K562 (cell line): ENCODE measurements around the gene RFLNA. TPM values are rescaled to one million over a fixed set of nuclear protein-coding genes. Genes with fewer than 3 reads are reported as not detected.
A peak's percentile ranks its signal among the peaks of the same experiment; 100 is the strongest.

Experiments used
- ATAC-seq: fragments of 200-7000 bp; cut with Tn5 transposase; 3 replicates; pipeline ENCODE4 v1.9.1; 2020; ENCODE audit warnings: moderate library complexity
- BruUV-seq: library from RNA; stranded (reverse); fragments of 400-500 nt; replicated peaks from 2 replicates; lab custom pipeline; 2021; lab: Mats Ljungman, UMichigan
- CTCF ChIA-PET: fragments of 300-600 bp; formaldehyde crosslinking; extraction: SDS; loops from one replicate; lab custom pipeline; 2021; ENCODE audit warnings: low intra/inter-chr PET ratio; lab: Yijun Ruan, JAX
- POLR2A ChIA-PET: fragments of 300-600, 350-650 bp; sonication (Branson Sonifier 250); formaldehyde crosslinking; extraction: SDS; loops from one replicate; lab custom pipeline; 2021; ENCODE audit warnings: antibody characterized with exemption, inconsistent platforms; lab: Yijun Ruan, JAX
- DNase-seq, 4 experiments: peaks; one replicate each; pipeline versions ENCODE4 v3.0.0 to v3.0.0-alpha.2; 2011 to 2018; ENCODE audit warnings: low spot score in 3 of 4, mixed read lengths in 3 of 4; ENCODE audit errors: extremely low read depth in 1 of 4
- FAIRE-seq: peaks from 2 replicates; lab custom pipeline; 2011; peaks lifted over from hg19 to GRCh38; lab: Jason Lieb, UNC
- H2AFZ ChIP-seq: 2 replicates; pipeline ENCODE4 v1.6.0; 2011; ENCODE audit warnings: low read depth, low read length, control low read depth, inconsistent platforms
- H3K27ac ChIP-seq: fragments of 200-600 bp; 3 replicates; pipeline ENCODE4 v1.8.0; 2011; ENCODE audit warnings: low read depth, mild to moderate bottlenecking, control low read depth, inconsistent platforms, low read length, moderate library complexity, mixed read lengths; ENCODE audit errors: extremely low read depth
- H3K27me3 ChIP-seq, 2 experiments: fragments of 300-600 bp in 1 of 2; 2 replicates in 1 of 2; 3 replicates in 1 of 2; pipeline versions ENCODE4 v1.6.0 to v1.8.0; 2011; ENCODE audit warnings: inconsistent platforms in 2 of 2, low read length in 2 of 2, mild to moderate bottlenecking in 1 of 2, mixed read lengths in 1 of 2, moderate library complexity in 1 of 2; ENCODE audit not compliant: control insufficient read depth in 2 of 2, insufficient read depth in 2 of 2
- H3K36me3 ChIP-seq: fragments of 300-600 bp; 3 replicates; pipeline ENCODE4 v1.8.0; 2011; ENCODE audit warnings: mild to moderate bottlenecking, low read length, inconsistent platforms; ENCODE audit not compliant: control insufficient read depth, insufficient read depth
- H3K4me1 ChIP-seq, 2 experiments: fragments of 200-600 bp in 1 of 2; replicated peaks in 1 of 2; 2 replicates in 1 of 2; 3 replicates in 1 of 2; pipeline versions ENCODE4 v1.5.1 to v1.8.0; 2011; ENCODE audit warnings: inconsistent platforms in 2 of 2, low read length in 2 of 2, mild to moderate bottlenecking in 1 of 2, mixed read lengths in 1 of 2, moderate library complexity in 1 of 2; ENCODE audit not compliant: control insufficient read depth in 2 of 2, insufficient read depth in 2 of 2
- H3K4me2 ChIP-seq: 2 replicates; pipeline ENCODE4 v1.6.1; 2011; ENCODE audit warnings: low read length, control low read depth, inconsistent platforms, mixed read lengths; ENCODE audit not compliant: insufficient read depth
- H3K4me3 ChIP-seq: fragments of 200-600 bp; sonication (generic), shearing (Covaris generic); 2 replicates; pipeline ENCODE4 v1.5.1; 2016; ENCODE audit warnings: control low read depth, inconsistent platforms
- H3K79me2 ChIP-seq: fragments of 200-600 bp; 3 replicates; pipeline ENCODE4 v1.8.0; 2011; ENCODE audit warnings: low read length, inconsistent platforms; ENCODE audit not compliant: control insufficient read depth, insufficient read depth
- H3K9ac ChIP-seq, 2 experiments: 2 replicates each; pipeline versions ENCODE4 v1.6.0 to v1.6.1; 2011; ENCODE audit warnings: low read depth in 2 of 2, low read length in 2 of 2, control low read depth in 1 of 2, inconsistent platforms in 1 of 2, mild to moderate bottlenecking in 1 of 2, mixed read lengths in 1 of 2; ENCODE audit not compliant: insufficient read depth in 1 of 2
- H3K9me1 ChIP-seq: one replicate; pipeline ENCODE4 v1.6.0; 2011; ENCODE audit warnings: inconsistent platforms, mild to moderate bottlenecking, low read length, moderate library complexity; ENCODE audit not compliant: control insufficient read depth, insufficient read depth
- H3K9me3 ChIP-seq: replicated peaks from 2 replicates; pipeline ENCODE4 v1.5.1; 2011; ENCODE audit warnings: low read depth, low read length, inconsistent platforms; ENCODE audit not compliant: control insufficient read depth, insufficient read depth
- H4K20me1 ChIP-seq: replicated peaks from 2 replicates; pipeline ENCODE4 v1.6.1; 2011; ENCODE audit warnings: low read length, inconsistent platforms, mixed read lengths; ENCODE audit not compliant: control insufficient read depth, insufficient read depth
- MAFG ChIP-seq: fragments of 450-650 bp; conservative IDR thresholded peaks from 2 replicates; pipeline ENCODE4 v1.6.1; 2016; ENCODE audit warnings: missing genetic modification characterization, missing compliant biosample characterization
- RBM25 ChIP-seq: fragments of 200-400 bp; formaldehyde crosslinking; IDR thresholded peaks from 2 replicates; pipeline ENCODE4 v1.6.1; 2018; ENCODE audit warnings: low read length, low read depth, moderate library complexity; ENCODE audit not compliant: severe bottlenecking
- ZNF146 ChIP-seq: IDR thresholded peaks from one replicate; pipeline ENCODE4 v1.6.1; 2018; ENCODE audit warnings: missing compliant biosample characterization; ENCODE audit not compliant: unreplicated experiment
- WGBS: fragments of 100-300 bp; shearing (Covaris generic); methylation state at CpG from one replicate; pipeline ENCODE4 v1.1.6; 2016; ENCODE audit warnings: low coverage, mixed read lengths; ENCODE audit not compliant: insufficient coverage; ENCODE audit errors: missing lambda C conversion rate; 5-methylcytosine and 5-hydroxymethylcytosine counted together
- in situ Hi-C: fragments of 300-500 bp; cut with MboI; formaldehyde crosslinking; loops from 4 replicates; pipeline ENCODE4 v1.15.0; 2018; ENCODE audit warnings: inconsistent platforms, mixed read lengths
- intact Hi-C: fragments of 100-400 bp; cut with micrococcal nuclease; formaldehyde crosslinking; loops from 2 replicates; pipeline ENCODE4 v1.14.2; 2022
- polyA plus RNA-seq, 8 experiments: library from polyadenylated mRNA; depleted of rRNA in 4 of 8; stranded (reverse) in 5 of 8; unstranded in 3 of 8; fragments of >200 nt; fragmentation: Nextera tagmentation in 2 of 8; fragmentation: Illumina TruSeq in 1 of 8; extraction: Ambion mirVana in 2 of 8; extraction: Trizol in 1 of 8; gene quantifications; 2 replicates each; pipeline versions ENCODE4 v1.2.1 to v1.2.3, GENCODE V29; 2011 to 2014; ENCODE audit warnings: inconsistent platforms in 1 of 8, missing spikeins in 1 of 8
- total RNA-seq, 7 experiments: library from RNA; depleted of rRNA in 6 of 7; stranded (reverse); fragments of >200 nt in 6 of 7; fragmentation: Illumina TruSeq in 2 of 7; extraction: Trizol in 2 of 7; gene quantifications; 2 replicates each; pipeline versions ENCODE4 v1.2.1 to v1.2.3, GENCODE V29; 2011 to 2021; ENCODE audit warnings: low replicate concordance in 1 of 7
- TF ChIP-seq, protein P1 (sequence below): fragments of 150-350 bp; conservative IDR thresholded peaks from 2 replicates; pipeline ENCODE4 v1.6.1; 2014; ENCODE audit warnings: low read length
- TF ChIP-seq, protein P2 (sequence below): fragments of 250-450 bp; sonication (Bioruptor Pico); IDR thresholded peaks from 2 replicates; pipeline ENCODE4 v1.4.0; 2020; ENCODE audit warnings: mild to moderate bottlenecking, moderate library complexity, borderline replicate concordance

Gene RFLNA
- total and polyA plus RNA-seq, 9 of the 15 experiments (the other 6 are each of a cell fraction or from before 2014, with no cell fraction given), result not detected

DNA sequence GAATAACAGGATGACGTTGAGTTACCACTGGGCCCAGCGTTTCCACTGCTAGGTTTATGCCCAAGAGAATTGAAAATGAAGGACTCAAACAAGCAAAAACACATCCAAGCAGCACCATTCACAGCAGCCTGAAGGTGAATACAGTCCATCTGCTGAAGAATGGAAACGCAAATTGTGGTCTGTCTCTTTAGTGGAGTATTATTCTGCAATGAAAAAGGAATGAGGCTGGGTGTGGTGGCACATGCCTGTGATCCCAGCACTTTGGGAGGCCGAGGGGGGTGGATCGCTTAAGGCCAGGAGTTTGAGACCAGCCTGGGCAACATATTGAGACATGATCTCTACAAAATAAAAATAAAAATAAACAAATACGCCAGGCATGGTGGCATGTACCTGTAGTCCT lies 41.9 kb upstream of the RFLNA start:
- Histone ChIP-seq H3K4me2 (no peak overlapping the region), H4K20me1 (0 out of 2 replicates have a peak, but pooled peaks cover 4% of the 10 kb centered on the region), H3K9me3 (no peaks in the 10 kb centered on the region), H3K9me1 (no peaks in the 10 kb centered on the region), H3K4me3 (no peak overlapping the region), H3K27me3 (peaks cover 35 to 55% of the 10 kb centered on the region in 2 experiments), H3K27ac (no peak overlapping the region), H3K9ac (no peak overlapping the region), H3K4me1 (no peaks in the 10 kb centered on the region), H2AFZ (no peak overlapping the region)
- POLR2A ChIA-PET, result no interaction called here
- ATAC-seq (no peak), FAIRE-seq (no peak)
- BruUV-seq, result no TSS peak
- in situ Hi-C loops, result no loop called here
- CTCF ChIA-PET, result no interaction called here
- TF ChIP-seq ZNF146, result peak; percentile 73
- TF ChIP-seq, protein P1, sequence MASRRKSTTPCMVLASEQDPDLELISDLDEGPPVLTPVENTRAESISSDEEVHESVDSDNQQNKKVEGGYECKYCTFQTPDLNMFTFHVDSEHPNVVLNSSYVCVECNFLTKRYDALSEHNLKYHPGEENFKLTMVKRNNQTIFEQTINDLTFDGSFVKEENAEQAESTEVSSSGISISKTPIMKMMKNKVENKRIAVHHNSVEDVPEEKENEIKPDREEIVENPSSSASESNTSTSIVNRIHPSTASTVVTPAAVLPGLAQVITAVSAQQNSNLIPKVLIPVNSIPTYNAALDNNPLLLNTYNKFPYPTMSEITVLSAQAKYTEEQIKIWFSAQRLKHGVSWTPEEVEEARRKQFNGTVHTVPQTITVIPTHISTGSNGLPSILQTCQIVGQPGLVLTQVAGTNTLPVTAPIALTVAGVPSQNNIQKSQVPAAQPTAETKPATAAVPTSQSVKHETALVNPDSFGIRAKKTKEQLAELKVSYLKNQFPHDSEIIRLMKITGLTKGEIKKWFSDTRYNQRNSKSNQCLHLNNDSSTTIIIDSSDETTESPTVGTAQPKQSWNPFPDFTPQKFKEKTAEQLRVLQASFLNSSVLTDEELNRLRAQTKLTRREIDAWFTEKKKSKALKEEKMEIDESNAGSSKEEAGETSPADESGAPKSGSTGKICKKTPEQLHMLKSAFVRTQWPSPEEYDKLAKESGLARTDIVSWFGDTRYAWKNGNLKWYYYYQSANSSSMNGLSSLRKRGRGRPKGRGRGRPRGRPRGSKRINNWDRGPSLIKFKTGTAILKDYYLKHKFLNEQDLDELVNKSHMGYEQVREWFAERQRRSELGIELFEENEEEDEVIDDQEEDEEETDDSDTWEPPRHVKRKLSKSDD, result no peak
- TF ChIP-seq RBM25, result peak; percentile 15
- TF ChIP-seq, protein P2, sequence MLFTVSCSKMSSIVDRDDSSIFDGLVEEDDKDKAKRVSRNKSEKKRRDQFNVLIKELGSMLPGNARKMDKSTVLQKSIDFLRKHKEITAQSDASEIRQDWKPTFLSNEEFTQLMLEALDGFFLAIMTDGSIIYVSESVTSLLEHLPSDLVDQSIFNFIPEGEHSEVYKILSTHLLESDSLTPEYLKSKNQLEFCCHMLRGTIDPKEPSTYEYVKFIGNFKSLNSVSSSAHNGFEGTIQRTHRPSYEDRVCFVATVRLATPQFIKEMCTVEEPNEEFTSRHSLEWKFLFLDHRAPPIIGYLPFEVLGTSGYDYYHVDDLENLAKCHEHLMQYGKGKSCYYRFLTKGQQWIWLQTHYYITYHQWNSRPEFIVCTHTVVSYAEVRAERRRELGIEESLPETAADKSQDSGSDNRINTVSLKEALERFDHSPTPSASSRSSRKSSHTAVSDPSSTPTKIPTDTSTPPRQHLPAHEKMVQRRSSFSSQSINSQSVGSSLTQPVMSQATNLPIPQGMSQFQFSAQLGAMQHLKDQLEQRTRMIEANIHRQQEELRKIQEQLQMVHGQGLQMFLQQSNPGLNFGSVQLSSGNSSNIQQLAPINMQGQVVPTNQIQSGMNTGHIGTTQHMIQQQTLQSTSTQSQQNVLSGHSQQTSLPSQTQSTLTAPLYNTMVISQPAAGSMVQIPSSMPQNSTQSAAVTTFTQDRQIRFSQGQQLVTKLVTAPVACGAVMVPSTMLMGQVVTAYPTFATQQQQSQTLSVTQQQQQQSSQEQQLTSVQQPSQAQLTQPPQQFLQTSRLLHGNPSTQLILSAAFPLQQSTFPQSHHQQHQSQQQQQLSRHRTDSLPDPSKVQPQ (CRISPR knock-in tag), result no peak
- TF ChIP-seq MAFG, result no peak
- TF ChIP-seq, all 486 proteins: peak for 2
- H3K79me2 ChIP-seq, result no peaks in the 10 kb centered on the region
- no peak for DNase-seq
- H3K36me3 ChIP-seq, result no peaks in the 10 kb centered on the region
- intact Hi-C loops, result no loop called here
- whole genome bisulfite sequencing, result 16% methylated on average over 6 of the region's 6 CpGs
